GM21390 (cell line): Measurements from ENCODE around the gene MED4.
"Not testable (repeated sequence)": the region's sequence is repeated elsewhere in the genome, so short reads cannot be mapped to it uniquely, and the experiment has no call there.

Source experiments
- ATAC-seq: cut with Tn5 transposase; IDR thresholded peaks from one replicate; pipeline ENCODE4 v1.9.1; 2021; ENCODE audit not compliant: unreplicated experiment

MED4 gene

DNA sequence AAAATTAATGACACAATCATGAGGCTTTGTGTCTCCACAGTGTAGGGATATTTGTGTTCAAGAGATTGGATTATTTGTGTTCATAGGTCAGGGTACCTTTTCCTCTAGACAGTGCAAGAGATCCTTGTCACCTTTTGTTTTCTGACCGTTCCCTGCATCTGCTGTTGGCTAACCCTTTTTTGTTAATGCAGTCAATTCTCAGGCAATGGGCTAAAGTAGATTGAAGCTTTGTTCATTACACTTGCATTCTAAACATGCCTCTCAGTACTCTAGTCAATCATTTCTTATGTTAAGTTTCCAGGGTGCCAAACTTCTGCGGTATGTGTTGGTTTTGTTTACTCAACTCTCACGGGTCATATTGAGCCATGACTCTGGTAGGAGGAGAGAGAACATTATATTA, 1.8 kb upstream of the MED4 start:
- ATAC-seq = no peak

DNA sequence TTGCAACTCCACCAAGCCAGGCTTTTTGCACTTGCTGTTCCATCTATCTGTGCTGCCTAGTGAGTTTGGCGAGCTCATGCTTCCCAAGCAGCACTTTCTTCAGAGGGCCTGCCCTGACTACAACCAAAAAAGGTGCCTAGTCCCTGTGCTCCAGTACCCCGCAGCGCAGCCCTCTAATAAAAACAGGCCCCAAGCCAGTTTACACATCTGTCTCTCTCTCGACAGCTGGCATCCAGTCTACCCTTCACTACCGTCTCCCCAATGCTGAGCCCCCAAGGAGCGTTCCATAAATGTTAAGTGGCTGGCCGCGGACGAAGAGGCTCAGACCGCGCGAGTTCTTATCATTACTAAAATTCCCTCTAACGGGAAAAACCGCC, 512 bp downstream of the MED4 start:
- ATAC-seq = peak; percentile 19

- ATAC-seq = no peak
Measured at GRCh38 chr13:48093588-48093987, 1.3 kb downstream of the MED4 start.

GRCh38 chr13:48086272-48086671, 8.6 kb downstream of the MED4 start:
- ATAC-seq = no peak

DNA sequence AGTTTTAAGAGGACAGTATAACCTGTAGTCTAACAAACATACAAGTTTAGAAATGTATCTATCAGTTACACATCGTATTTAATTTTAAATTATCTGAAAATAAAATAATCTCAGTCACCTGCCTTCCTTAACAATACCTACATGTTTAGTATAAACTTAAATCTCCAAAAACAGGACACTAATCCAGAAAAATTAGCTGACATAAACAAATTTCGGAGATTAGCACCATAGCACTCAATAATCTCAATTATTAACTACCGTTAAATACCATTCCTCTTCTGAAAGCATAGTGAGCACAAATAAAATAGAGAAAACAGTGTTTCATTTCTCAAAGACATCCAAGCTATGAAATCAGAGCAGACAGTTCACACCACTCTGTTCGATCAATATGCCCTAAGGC, 13.2 kb downstream of the MED4 start:
- no peak for ATAC-seq

GRCh38 chr13:48078251-48078656, 16.6 kb downstream of the MED4 start:
- ATAC-seq = peak; percentile 99

DNA sequence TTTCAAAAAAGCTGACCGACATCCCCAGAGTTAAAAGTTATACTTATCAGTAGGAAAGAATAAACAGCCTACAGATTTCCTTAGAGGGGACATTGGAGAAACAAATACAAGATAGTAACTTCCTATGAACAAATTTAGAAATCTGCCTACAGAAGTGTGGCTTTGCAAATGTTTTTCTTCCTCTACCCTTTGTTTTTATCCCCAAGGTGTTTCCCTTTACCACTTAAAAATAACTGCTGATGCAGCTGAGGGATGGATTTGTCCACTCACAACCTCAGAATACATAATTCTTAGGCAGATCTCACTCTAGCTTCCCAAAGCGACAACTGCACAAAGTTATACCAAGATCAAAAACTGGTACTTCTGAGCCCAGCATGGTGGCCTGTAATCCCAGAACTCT, 20.9 kb downstream of the MED4 start:
- no peak for ATAC-seq

DNA sequence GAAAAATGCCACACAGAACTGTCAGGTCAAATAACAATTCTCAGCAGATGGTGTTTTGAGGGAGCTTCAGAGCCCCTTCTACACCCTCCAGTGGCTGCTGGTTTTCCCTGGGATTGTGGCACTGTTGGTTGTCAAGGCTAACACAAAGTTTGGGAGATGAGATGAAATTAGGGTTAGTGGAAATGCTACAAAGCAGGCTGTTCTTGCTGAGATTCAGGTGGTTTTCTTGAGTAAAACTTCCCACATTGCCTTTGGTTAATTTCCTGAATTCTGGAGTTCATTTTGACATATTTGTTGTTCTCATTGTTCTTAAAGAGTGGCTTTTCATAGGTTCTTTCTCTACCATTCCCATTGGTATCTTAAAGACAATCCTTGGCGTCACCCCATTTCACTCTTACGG, 22.1 kb downstream of the MED4 start:
- no peak for ATAC-seq

DNA sequence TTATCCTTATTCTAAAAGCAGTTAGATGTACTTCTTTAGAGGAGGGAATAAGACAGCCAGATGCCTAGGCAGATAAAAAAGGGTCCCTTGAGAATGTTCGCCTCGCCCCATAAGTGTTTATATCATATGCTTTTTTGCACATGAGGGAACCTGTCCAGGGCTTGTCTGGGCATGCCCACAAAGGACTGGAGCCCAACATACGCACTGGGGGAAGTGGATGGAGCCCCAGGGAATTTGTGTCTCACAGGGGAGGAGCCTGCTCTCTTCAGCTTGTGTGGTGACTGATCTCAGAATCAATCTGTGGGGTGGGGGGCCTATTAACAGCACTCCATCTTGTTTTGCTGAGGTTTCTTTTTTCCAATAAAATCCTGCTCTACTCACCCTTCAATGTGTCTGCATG, 22.6 kb downstream of the MED4 start:
- ATAC-seq = no peak

- no peak for ATAC-seq
Measured at GRCh38 chr13:48070942-48071341, 24.0 kb downstream of the MED4 start.

- ATAC-seq = no peak
Measured at GRCh38 chr13:48069573-48069972, 25.3 kb downstream of the MED4 start.

- ATAC-seq = no peak
Measured at GRCh38 chr13:48068952-48069351, 26.0 kb downstream of the MED4 start.

DNA sequence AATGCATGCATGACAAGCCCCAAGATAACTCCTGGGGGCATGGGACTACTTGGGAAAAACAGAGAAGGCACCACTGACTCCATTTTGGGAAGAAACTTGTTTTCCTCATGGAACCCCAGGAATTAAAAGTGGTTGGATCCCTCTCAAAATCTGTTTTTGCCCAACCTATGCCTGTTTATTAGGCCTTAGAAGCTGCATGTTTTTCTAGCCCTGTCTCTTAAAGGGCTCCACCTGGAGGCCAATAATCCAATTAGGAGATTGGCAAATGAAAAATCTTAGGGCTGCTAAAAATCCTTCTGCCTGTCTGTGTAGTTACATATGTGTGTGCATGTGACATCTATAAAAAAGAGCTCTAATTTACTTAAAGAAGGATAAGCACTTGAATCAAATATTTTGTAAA, 26.9 kb downstream of the MED4 start:
- ATAC-seq = no peak

- ATAC-seq = peak; percentile 53
Measured at GRCh38 chr13:48066310-48066989, 28.5 kb downstream of the MED4 start.

- ATAC-seq = not testable (repeated sequence)
Measured at GRCh38 chr13:48059951-48060350, 35.0 kb downstream of the MED4 start.

DNA sequence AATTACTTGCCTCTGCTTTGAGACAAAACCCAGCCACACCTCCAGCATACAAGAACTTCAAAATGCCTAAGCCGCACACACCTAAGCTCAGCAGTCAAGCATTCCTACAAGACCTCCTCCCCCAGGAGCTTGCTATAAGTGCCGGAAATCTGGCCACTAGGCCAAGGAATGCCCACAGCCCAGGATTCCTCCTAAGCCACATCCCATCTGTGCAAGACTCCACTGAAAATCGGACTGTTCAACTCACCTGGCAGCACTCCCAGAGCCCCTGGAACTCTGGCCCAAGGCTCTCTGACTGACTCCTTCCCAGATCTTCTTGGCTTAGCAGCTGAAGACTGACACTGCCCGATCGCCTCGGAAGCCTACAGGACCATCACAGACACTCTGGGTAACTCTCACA, 36.4 kb downstream of the MED4 start:
- not testable (repeated sequence) for ATAC-seq

DNA sequence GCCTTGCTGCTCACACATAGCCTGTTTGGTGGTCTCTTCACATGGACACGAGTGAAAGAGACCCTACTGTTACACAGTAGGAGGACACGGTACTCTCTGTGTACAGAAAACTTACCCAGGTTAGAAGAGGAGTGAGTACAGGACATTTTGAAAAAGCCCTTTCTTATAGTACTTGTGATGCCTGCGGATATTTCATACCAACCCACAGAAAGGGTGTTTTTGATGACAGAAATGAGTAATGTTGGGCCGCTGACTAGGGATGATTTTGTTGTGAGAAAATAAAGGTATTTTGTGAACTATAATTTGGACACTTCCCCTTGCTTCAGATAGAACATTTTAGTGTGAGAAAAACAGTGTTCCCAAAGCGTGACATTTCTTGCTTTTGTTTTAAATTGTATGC, 39.2 kb downstream of the MED4 start:
- no peak for ATAC-seq

- ATAC-seq = no peak
Measured at GRCh38 chr13:48054601-48055000, 40.3 kb downstream of the MED4 start.

- ATAC-seq = no peak
Measured at GRCh38 chr13:48050550-48050949, 44.4 kb downstream of the MED4 start.

- ATAC-seq = no peak
Measured at GRCh38 chr13:48043789-48044503, 51.0 kb downstream of the MED4 start.

DNA sequence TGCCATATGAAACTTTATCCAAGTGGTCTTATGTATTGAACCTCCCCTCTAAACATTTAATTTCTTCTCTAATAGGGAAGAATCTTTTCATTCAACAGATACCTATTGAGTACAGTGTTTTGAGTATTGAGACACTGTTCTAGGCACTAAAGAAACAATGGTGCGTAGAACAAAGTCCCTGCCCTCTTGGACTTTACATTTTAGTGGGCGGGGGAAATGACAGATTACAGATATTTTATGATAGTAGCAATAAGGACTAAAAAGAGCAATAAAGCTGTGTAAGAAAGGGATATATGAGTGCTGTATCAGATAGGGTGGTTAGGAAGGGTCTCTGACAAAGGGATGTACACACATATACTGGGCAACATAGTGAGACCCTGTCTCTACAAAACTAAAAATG, 52.0 kb downstream of the MED4 start:
- no peak for ATAC-seq

DNA sequence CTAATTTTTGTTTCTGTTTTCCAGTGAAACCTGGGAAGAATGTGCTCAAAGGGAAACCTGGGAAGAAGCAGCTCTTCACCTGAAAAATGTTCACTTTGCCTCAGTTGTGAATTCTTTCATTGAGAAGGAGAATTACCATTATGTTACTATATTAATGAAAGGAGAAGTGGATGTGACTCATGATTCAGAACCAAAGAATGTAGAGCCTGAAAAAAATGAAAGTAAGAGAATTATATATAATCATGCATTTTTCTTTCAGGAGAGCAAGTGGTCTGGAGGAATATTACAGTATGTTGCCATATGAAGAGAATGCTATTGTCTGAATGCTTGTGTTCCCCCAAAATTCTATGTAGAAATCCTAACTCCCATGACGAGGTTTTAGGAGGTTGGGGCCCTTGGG, 54.0 kb downstream of the MED4 start:
- ATAC-seq = no peak

- ATAC-seq = no peak
Measured at GRCh38 chr13:48040049-48040448, 54.9 kb downstream of the MED4 start.
